ENCODE results near the gene CORIN. TPM values are rescaled to one million over a fixed set of nuclear protein-coding genes. Genes with fewer than 3 reads are reported as not detected.

The CORIN gene
- total and polyA plus RNA-seq, 2 donors (not counting 1 experiment from before 2014, with no cell fraction given) = 0.25 TPM; not detected in 1

- ATAC-seq (ENCODE audit: low read depth) (no peak), DNase-seq (no peak)
- POLR2A ChIA-PET = no interaction called here
- Mint-ChIP-seq H3K27ac (no peak overlapping the region), H3K4me1 (no peaks in the 10 kb centered on the region), H3K4me3 (no peak overlapping the region), H3K27me3 (peaks cover 19% of the 10 kb centered on the region), H3K9me3 (ENCODE audit: insufficient read depth) (peaks cover 7% of the 10 kb centered on the region)
- no peak for TF ChIP-seq EZH2 (IDR thresholded peaks at IDR 0.05; ENCODE audit: borderline replicate concordance, insufficient read depth, low read depth, low read length, poor library complexity, severe bottlenecking)
- TF ChIP-seq CTCF (IDR thresholded peaks at IDR 0.05) = no peak
- no peak overlapping the region for H3K9ac ChIP-seq (ENCODE audit: low read length)
- no peak overlapping the region for H2AFZ ChIP-seq (ENCODE audit: insufficient read depth, low read depth, low read length, poor library complexity, severe bottlenecking)
- H3K27me3 ChIP-seq (replicated peaks in 1 of 4; ENCODE audit: control extremely low read depth in 1 of 4, control insufficient read depth in 3 of 4, insufficient read depth in 4 of 4, low read length in 3 of 4) = peaks cover 0 to 7% (median 0%) of the 10 kb centered on the region in 4 experiments
- intact Hi-C loops (cut with micrococcal nuclease) = no loop called here
- no peak overlapping the region for H3K4me3 ChIP-seq (ENCODE audit: control extremely low read depth in 1 of 5, extremely low read depth in 1 of 5, insufficient read depth in 1 of 5, low read depth in 2 of 5, low read length in 4 of 5)
- CTCF ChIA-PET = no interaction called here
- no peaks in the 10 kb centered on the region for H3K79me2 ChIP-seq (ENCODE audit: control insufficient read depth, insufficient read depth, low read length)
- no peaks in the 10 kb centered on the region for H4K20me1 ChIP-seq (ENCODE audit: control insufficient read depth, insufficient read depth, low read length, poor library complexity, severe bottlenecking)
- H3K9me3 ChIP-seq (ENCODE audit: control extremely low read depth in 1 of 3, control insufficient read depth in 2 of 3, insufficient read depth in 1 of 3, low read length in 2 of 3) = peaks cover 0 to 8% (median 0%) of the 10 kb centered on the region in 3 donors
- H3K36me3 ChIP-seq (replicated peaks in 1 of 2; ENCODE audit: control extremely low read depth in 1 of 2, control insufficient read depth in 1 of 2, extremely low read depth in 1 of 2, insufficient read depth in 2 of 2, low read length in 1 of 2) = no peaks in the 10 kb centered on the region
- no peaks in the 10 kb centered on the region for H3K4me1 ChIP-seq (ENCODE audit: control insufficient read depth in 2 of 2, insufficient read depth in 2 of 2, low read length in 2 of 2)
- H3K27ac ChIP-seq (ENCODE audit: low read length in 2 of 2) = no peak overlapping the region
- H3K4me2 ChIP-seq (replicated peaks; ENCODE audit: low read depth, low read length, poor library complexity, severe bottlenecking) = no peak overlapping the region
Observed at GRCh38 chr4:47640911-47641310, 197.0 kb downstream of the CORIN start.

- no peak overlapping the region for H3K27ac ChIP-seq (ENCODE audit: low read length in 2 of 2)
- ChIA-PET POLR2A (no interaction called here), CTCF (no interaction called here)
- no peak for TF ChIP-seq CTCF (IDR thresholded peaks at IDR 0.05)
- TF ChIP-seq EZH2 (IDR thresholded peaks at IDR 0.05; ENCODE audit: borderline replicate concordance, insufficient read depth, low read depth, low read length, poor library complexity, severe bottlenecking) = no peak
- H3K9ac ChIP-seq (ENCODE audit: low read length) = no peak overlapping the region
- DNase-seq (no peak), ATAC-seq (ENCODE audit: low read depth) (no peak)
- peaks cover 0 to 7% (median 0%) of the 10 kb centered on the region in 4 experiments for H3K27me3 ChIP-seq (replicated peaks in 1 of 4; ENCODE audit: control extremely low read depth in 1 of 4, control insufficient read depth in 3 of 4, insufficient read depth in 4 of 4, low read length in 3 of 4)
- Mint-ChIP-seq H3K9me3 (ENCODE audit: insufficient read depth) (peaks cover 7% of the 10 kb centered on the region), H3K4me1 (no peaks in the 10 kb centered on the region), H3K27me3 (peaks cover 20% of the 10 kb centered on the region), H3K27ac (no peak overlapping the region), H3K4me3 (no peak overlapping the region)
- H3K9me3 ChIP-seq (ENCODE audit: control extremely low read depth in 1 of 3, control insufficient read depth in 2 of 3, insufficient read depth in 1 of 3, low read length in 2 of 3) = peaks cover 0 to 8% (median 0%) of the 10 kb centered on the region in 3 donors
- H3K4me1 ChIP-seq (ENCODE audit: control insufficient read depth in 2 of 2, insufficient read depth in 2 of 2, low read length in 2 of 2) = no peaks in the 10 kb centered on the region
- no peak overlapping the region for H2AFZ ChIP-seq (ENCODE audit: insufficient read depth, low read depth, low read length, poor library complexity, severe bottlenecking)
- H3K36me3 ChIP-seq (replicated peaks in 1 of 2; ENCODE audit: control extremely low read depth in 1 of 2, control insufficient read depth in 1 of 2, extremely low read depth in 1 of 2, insufficient read depth in 2 of 2, low read length in 1 of 2) = no peaks in the 10 kb centered on the region
- intact Hi-C loops (cut with micrococcal nuclease) = no loop called here
- WGBS (ENCODE audit: insufficient coverage) = 37% methylated on average over 3 of the region's 3 CpGs
- no peak overlapping the region for H3K4me2 ChIP-seq (replicated peaks; ENCODE audit: low read depth, low read length, poor library complexity, severe bottlenecking)
- H3K4me3 ChIP-seq (ENCODE audit: control extremely low read depth in 1 of 5, extremely low read depth in 1 of 5, insufficient read depth in 1 of 5, low read depth in 2 of 5, low read length in 4 of 5) = no peak overlapping the region
- H4K20me1 ChIP-seq (ENCODE audit: control insufficient read depth, insufficient read depth, low read length, poor library complexity, severe bottlenecking) = no peaks in the 10 kb centered on the region
- no peaks in the 10 kb centered on the region for H3K79me2 ChIP-seq (ENCODE audit: control insufficient read depth, insufficient read depth, low read length)
Observed at GRCh38 chr4:47639531-47639930, 198.3 kb downstream of the CORIN start.

All from B cell (primary cell).